Activated CD8-positive, alpha-beta memory T cell treated with anti-CD3 and anti-CD28 coated beads for 1 hour (primary cell): ENCODE data around the gene RNU5B-1.

Source experiments
- DNase-seq, 2 donors: peaks; one replicate each; pipeline ENCODE4 v3.0.0-alpha.2; 2020; ENCODE audit warnings: low read depth in 1 of 2; ENCODE audit errors: extremely low read depth in 1 of 2

The RNU5B-1 gene

DNA sequence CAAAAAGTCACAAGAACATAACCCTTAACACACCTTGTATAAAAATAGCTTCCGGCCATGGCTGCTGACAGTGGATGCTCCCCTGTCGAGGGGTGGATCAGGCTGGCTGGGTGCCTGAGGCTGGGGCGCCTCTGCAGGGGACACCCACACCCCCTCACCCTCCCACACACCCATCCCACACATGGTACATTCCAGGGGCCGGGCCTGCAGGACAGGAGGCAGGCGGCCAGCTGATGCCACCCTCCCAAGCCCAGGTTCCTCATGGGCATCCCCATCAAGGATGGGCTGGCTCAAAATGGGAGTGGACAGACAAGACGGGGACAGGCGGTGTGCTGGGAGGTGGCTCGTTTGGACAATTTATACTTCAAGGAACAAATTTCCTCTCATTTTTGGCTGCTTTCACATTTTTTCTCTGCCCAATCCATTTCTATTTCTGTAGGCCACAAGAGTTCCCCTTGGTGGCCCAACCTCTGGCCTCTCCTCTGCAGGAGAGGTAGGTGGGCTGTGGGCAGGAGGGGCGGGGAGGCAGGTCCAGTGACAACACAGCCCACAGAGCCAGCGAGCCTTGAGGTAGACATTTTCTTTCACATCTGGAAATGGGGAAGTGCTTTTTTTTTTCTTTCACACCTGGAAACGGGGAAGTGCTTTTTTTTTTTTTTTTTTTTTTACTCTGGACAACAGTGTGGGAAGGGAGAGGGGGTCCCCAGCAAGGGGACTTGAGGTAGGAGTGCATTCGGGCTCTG lies 23.3 kb downstream of the RNU5B-1 start:
- DNase-seq = no peak

DNA sequence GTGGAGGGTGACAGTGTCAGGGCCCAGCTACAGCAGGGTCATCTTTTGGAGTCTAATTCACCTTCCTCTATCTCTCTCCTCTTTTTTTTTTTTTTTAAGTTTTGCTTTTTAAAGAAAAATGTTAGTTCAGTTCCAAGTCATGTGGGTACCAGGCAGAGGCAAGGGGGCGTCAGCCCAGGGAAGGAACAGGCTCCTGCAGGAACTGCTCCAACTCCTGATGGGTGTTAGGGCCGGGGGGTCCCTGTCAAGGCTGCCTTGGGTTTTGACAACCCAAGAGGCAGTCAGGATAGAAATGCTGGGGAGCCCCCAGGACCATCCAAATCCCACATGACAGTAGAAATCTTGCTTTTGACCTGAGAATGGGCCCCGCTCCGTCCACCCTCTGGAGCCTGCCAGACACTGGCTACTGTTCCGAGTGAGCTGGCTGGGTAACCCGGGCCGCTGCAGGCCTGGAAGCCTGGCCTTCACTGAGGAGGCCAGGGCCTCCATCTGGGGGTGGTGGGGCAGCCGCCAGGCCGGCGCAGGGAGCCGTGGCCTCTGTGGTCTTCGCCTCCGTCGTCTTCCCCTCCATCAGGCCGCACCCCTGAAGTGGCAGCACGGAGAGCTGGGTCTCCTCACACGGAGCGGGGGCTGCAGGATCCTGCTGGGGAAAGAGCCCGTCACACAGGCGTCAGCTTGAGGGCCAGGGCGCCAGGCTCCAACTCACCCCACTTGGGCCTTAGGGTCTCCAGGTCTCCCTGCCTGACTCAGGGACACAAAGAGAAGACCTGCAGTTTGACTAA lies 24.2 kb downstream of the RNU5B-1 start:
- no peak for DNase-seq

DNA sequence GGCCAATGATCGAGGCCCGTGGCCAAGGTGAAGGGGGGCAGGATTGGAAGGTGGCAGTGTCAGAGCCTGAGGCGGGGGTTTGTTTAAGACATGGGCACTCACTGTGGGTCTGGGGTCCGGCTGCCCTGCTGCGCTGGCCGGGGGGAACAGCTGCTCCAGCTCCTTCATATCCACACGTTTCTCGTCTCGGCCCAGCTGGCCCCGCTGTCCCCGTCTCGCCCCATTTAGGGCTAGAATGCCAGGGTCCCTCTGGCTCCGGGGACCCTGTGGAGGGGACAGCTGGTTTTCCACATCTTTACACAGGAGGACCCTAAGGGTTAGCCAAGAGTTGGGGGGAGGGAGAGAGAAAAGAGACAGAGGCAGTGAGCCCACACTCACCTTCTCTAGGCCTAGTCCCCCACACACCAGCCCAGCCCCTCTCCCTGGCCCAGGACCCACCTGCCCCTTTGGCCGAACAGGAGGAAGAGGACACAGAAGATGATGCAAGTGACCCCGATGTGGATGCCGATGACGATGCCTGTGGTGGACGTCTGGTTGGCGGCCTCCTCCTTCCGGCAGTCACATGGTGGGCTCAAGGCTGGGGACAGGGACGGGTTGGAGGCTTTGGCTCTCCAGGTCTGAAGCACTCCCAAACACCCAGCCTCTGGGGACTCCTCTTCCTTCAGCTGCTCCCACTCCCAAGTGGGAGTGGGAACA lies 25.0 kb downstream of the RNU5B-1 start:
- no peak for DNase-seq

DNA sequence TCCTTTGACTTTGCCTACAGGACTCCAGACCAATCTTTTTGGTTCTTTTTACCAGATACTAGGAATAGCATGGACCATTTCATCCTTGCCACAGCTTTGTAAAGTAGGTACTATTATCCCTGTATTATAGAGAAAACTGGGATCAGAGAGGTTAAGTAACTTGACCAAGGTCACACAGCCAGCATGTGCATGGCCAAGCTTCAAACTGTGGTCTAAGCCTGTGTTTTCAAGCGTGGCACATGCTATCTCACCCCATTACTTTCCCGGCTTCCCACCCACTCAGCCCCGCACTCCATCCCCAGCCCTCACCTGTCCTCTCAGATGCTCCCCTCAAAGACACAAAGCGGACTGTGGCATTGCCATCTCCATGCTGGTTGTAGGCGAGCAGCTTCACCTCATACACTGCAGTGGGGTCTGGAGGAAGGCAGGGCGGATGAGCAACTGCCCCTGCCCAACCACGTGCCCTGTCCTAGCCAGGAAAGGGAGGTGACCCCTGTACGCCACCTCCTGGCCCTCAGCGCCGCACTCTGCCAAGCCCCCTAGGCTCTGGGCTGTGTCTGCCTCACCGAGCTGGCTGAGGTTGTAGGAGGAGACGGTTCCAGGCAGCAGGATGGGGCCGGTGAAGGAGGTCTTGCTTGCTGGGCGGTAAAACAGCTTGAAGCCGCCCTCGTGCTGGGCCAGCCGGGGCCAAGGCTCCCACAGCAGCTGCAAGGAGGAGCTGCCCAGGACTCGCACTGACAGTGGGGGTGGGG lies 25.7 kb downstream of the RNU5B-1 start:
- DNase-seq = no peak

DNA sequence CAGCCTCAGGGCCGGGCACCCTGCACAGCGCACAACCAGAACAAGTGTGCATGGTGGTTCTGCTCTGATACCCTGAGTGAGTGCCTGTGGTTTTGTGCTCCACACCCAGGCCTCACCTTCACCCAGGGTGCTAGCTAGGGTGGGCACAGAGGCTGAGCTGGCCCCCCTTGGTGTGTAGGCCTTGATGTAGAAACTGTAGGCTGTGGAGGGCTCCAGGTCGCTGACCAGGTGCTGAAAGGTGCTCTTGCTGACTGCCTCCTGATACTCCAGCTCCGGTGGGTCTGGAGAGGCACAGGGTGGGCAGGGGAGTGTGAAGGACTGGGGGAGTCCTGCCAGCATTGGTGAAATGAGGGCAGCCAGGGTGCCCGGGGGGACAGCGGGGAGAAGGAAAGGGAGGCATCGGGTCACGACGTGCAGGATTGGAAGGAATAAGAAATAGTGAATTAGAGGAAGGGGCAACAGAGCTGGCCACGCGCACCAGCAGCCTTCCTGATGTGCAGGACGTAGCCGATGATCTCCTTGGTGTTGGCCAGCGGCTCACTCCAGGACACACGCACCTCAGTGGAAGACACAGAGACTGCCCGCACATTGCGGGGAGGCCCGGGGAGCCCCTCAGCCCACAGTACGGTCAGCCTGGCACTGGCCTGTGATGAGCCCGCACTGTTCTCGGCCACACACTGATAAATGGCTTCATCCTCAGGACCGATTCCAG lies 26.6 kb downstream of the RNU5B-1 start:
- DNase-seq = no peak

DNA sequence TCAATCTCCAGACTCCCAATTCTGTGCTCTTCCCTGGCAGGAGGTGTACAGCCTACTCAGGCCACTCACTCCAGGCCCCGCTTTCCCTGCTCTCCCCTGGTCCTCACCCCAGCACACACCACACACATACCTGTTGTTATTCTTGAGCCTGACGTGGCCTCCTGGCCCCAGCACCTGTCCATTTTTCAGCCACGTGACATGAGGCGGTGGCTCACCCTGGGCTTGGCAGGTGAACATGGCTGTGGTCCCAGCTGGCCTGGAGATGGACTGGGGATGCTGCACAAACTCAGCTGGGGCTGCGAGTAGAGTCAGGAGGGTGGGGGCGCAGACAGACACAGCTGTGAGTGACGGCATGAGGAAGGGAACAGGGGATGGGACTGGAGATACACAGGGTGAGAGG lies 27.3 kb downstream of the RNU5B-1 start:
- DNase-seq = no peak

DNA sequence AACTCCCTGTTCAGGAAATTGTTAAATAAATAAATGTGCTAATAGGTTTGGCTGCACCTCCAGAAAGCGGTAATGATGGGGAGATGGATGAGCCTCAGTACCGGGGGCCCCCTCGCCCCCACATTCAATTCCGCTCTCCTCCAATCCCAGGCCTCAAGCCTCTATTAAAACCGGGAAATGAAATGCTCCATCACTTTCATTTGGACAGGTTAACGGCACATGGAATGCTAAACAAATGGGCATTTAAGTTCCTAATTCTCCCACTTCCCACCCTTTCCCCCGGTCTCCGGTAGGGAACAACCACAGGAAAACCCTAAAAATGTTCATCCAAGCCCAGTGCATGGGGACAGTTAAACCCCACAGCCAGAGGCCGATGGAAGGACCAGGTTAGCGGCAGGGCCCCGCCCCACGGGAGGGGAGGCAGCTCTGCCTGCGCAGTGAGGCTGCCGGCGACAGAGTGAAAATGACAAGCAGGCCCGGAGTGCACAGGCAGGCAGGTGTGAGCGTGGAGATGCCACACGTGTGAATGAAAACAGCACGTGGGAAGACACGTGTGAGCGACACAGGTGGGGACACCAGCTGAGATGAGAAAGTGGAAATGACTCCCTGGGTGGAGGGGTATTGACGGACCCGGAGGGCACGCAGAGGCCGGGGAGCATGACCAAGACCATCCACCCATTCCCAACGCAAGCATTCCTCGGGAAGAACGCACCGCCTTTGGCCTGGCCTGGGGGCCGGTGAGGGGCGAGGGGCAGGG lies 28.1 kb downstream of the RNU5B-1 start:
- no peak for DNase-seq

DNA sequence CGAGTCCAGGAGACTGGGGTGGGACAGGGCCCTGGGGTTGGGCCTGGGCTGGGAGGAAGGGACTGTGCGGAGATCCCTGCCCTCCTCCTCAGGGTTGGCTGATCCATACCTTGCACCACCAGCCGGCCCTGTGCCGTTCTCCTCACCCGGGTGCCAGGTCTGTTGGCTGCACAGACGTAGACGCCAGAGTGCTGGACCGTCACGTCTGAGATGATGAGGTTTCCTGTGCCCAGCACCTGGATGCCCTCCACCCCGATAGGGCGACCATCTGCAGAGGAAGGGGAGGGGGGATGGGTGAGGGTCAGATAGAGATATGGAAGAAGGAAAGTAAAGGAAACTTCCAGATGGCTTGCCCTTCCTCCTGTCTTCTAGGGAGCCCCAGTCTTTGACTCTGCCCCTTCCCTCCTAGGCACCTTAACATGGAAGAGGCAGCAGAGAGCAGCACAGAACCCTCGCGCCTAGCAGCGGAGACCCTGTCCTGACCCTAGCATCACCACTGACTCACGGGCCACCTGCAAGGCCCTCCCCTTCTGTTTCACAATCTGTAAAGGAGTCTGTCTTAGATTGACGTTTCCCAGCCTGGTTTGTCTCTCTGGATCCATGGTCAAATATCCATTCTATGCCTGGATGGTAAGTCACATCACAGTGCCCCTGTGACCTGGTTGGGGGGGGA lies 28.8 kb downstream of the RNU5B-1 start:
- DNase-seq = no peak

DNA sequence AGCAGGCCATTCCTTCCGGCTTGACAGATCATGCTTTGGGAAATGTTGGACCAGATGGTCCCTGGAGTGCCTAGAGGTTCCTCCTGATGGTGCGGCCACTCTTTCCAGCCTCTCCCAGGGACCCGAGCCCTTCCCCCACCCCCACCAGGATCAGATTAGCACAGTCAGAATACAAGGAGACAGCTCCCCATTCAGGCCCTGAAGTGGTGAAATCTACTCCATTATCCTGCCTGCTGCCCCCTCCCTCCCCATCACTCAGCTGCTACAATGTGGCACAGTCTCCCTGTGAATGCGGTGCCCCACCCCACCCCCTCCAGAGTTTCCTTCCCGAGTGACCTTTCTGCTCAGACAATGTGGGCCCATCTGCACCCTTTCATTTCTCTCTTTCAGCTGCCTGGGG lies 29.4 kb downstream of the RNU5B-1 start:
- no peak for DNase-seq

DNA sequence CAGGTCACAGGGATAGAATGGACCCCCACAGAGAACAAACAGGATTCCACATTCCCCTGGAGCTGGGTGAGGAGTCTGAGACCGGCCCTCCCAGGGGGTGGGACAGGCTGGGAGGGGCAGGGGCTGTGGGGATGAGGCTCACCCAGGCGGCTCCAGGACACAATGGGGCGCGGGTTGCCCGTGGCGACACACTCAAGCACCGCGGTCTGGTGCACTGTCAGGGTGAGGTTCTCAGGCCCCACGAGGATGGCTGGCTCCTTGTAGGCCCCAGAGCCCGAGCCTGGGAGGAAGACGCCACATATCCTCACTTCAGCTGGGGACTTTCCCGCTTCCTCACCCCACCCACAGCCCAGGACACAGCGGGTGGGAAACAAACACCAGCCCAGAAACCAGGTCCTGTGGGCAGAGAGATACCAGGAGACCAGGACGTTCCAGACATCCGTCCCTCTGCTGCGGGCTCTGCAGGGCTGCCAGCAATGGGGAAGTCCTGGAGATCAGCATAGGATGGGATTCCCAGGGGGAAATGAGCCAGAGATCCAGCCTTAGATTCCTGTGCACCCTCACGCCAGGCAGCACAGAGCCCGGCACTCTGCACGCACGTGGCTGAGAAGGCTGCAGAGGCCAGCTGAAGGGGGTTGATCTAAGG lies 30.2 kb downstream of the RNU5B-1 start:
- DNase-seq = no peak

DNA sequence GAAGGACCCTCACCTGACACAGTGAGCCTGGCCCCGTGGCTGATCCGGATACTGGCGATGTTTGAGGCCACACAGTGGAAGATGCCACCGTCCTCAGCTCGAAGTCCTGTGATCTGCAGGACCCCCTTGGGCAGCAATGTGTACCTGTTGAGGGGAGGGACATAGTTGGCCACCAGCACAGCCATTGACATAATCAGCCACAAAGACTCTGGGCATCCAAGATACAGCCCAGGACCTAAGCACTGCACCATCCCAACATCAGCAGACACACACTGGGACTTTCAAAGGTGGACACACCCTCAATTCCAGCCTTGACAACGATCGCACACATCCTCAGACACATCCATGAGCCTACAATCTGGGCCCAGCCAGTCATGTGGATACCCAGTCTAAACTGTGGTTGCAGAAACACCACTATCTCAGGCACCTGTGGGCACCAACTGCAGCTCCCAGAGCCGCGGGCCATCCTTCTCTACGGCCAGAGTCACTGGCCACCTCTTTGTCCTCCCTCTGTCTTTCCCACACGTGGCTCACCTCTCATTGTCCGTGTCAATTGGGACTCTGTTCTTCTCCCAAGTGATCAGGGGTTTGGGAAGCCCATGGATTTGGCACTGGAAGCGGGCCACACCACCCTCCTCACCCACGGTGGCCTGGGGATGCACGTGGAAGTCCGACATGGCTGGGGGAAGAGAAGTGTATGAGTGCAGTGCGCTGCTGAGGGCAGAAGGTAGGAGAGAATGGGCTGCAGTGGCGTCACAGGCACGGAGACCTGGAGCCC lies 31.0 kb downstream of the RNU5B-1 start:
- no peak for DNase-seq

DNA sequence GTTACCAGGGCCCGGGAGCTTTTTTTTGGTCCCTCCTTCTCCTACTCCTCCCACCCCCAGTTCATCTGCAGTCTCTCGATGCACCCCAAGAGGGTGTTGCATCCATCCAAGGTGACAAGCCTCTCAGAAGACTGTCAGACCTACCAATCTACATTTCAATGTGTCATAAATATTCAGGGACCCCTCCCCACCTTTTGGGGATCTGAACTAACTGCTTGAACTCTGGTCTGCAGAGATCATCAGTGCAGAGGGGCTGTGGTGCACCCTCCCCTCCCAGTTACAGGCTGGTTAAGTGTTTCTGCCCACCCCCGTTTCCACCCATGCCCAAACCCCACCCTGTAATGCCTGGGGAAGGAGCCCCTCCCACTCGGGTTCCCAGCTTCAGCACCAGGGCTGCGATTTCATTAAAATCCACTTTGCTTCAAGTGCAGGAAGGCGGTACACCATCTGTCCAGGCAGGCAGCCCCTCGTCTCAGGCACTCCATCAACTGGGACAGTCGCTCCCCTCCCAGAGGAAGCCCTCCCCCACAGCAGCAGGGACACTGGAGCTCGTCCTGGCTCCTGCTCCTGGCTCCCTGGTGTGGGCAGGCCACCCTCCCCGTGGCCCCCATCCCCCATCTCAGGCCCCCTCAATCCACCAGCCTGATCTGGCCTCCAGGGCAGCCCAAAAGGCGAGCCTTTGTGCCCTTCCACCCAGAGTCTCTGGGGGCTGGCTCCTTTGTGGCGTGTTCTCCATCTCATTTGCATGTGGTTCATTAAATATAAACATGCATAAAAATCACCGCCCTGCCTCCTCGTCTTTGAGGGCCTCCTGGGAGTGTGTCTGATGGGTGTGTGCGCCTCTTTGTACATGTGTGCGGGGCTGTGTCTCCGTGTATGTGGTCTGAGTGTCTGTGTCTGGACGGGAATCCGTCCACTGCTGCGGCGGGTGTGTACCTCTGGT lies 32.3 kb downstream of the RNU5B-1 start:
- no peak for DNase-seq

DNA sequence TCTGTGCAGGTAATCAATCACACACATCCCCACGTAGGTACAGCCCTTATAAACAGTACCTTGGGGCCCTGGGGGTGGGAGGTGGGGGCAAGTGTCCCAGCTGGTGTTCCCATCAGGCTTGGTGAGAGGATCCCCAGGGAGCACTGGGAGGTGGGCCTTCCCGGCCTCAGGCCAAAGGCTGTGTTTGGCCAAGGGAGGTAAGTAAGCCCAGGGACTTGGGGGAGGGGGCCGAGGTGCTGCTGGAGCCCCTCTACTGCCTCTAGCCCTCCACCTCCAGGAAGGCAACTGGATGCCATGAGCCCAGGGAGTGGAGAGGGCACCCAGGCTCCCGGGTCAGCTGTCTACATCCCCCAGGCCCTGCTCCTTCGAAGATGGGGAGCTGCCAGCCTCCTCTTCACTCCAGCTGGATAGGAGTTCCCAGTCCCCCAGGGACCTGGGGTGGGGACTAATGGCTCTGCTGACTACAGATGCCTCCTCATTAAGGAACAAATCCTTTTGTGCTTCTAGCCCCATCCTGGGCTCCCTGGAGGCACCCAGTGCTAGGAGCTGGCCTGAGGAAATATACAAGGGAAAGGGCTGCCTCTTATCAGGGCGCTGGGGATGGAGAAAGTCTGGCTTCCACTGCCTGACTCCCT lies 33.1 kb downstream of the RNU5B-1 start:
- DNase-seq = no peak

DNA sequence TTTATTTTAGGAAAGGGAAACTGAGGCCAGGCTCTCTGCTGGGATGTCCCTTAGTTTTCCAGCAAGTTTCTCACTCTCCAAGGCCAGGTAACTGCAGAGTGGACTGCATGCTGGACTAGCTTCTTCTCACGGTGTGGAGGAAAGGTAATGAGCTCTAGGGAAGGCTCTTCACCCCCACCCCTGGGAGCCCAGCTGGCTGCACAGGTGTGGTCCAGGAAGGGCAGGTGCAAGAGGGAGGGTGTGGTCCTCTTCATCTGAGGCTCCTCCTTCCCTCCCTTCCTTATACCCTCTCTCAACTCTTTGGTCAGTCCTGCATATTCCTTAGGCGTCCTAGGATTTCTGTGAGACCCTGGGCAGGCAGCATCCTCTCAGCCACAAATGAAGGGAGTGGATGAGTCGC lies 33.9 kb downstream of the RNU5B-1 start:
- DNase-seq = no peak

DNA sequence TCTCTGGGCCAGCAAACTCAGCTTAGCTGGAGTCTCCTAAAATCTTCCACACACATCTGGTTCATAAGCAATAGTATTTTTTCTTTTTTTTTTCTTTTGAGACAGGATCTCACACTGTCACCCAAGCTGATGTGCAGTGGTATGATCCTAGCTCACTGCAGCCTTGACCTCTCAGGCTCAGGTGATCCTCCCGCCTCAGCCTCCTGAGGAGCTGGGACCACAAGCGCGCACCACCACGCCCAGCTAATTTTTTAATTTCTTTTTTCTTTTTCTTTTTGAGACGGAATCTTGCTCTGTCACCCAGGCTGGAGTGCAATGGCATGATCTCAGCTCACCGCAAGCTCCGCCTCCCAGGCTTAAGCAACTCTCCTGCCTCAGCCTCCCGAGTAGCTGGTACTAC lies 34.3 kb downstream of the RNU5B-1 start:
- no peak for DNase-seq

DNA sequence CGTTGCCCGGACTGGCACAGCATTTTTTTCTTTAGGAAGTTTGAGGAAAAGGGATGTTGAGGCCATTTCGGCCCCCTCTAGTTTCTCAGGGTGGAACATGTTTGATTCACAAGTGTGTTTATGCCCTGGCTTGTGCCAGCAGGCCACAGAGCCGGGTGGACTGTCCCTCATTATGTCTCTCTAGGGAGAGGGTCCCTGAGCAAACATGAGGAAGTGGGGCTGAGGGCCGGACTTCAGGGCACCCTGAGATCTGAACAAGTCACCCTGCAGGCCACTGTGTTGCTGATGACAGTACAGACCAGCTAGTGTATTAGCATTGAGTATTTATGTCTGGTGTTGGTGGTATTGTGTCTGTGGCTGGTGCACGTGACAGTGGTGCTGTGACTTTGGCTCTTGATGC lies 34.9 kb downstream of the RNU5B-1 start:
- no peak for DNase-seq
